Thoracic aorta endothelial cell (primary cell): Measurements from ENCODE around the gene MYO15B. TPM values are rescaled to one million over a fixed set of nuclear protein-coding genes. Genes with fewer than 3 reads are reported as not detected.

Source experiments
- total RNA-seq: library from RNA; depleted of rRNA; stranded (reverse); fragments of >200 nt; gene quantifications from 2 replicates; pipeline ENCODE4 v1.2.3, GENCODE V29; 2012

Gene MYO15B
- total RNA-seq = 6.3 and 11.6 TPM in 2 replicates

GRCh38 chr17:75587675-75588595, at the start of gene MYO15B:
Gene MYO15B (plus strand): TSS chr17:75587800. CDS start chr17:75588058, 258 bp downstream.

GRCh38 chr17:75632863-75633485, 45.4 kb downstream of the MYO15B start, which contains the start of gene SMIM5:
Gene SMIM5 (plus strand): TSS chr17:75633434. CDS start chr17:75640202, 6,768 bp downstream.

GRCh38 chr17:75666959-75667790, 79.6 kb downstream of the MYO15B start, which contains the start of the genes RECQL5 and SAP30BP:
Gene RECQL5 (minus strand): TSS chr17:75667154. CDS start chr17:75666557, 597 bp downstream.
Gene SAP30BP (plus strand): TSS chr17:75667338. CDS start chr17:75667373, 35 bp downstream.

Other genes with a start within 250 kb of the MYO15B start
- gene GRB2, start 182.1 kb upstream of the MYO15B start, total RNA-seq = 93.6 and 104 TPM in 2 replicates
- gene TMEM94, start 131.2 kb upstream of the MYO15B start, total RNA-seq = 34.3 and 46.4 TPM in 2 replicates
- gene CASKIN2, start 72.3 kb upstream of the MYO15B start, total RNA-seq = 11.8 and 14.9 TPM in 2 replicates
- 10.1 and 14.7 TPM in 2 replicates for gene TSEN54, start 71.3 kb upstream of the MYO15B start, total RNA-seq
- 4.0 and 4.5 TPM in 2 replicates for gene LLGL2, start 62.1 kb upstream of the MYO15B start, total RNA-seq
- under 0.01 TPM in 1 of 2 replicates, not detected in the other for gene SMIM5, start 45.6 kb downstream of the MYO15B start, total RNA-seq
- gene RECQL5, start 79.4 kb downstream of the MYO15B start, total RNA-seq = 20.2 and 20.8 TPM in 2 replicates
- gene SAP30BP, start 79.5 kb downstream of the MYO15B start, total RNA-seq = 78.5 and 94.8 TPM in 2 replicates
- 3.7 TPM in 2 replicates for gene ITGB4, start 133.7 kb downstream of the MYO15B start, total RNA-seq
- gene GALK1, start 177.4 kb downstream of the MYO15B start, total RNA-seq = 37.8 and 42.7 TPM in 2 replicates
- gene UNK, start 197.0 kb downstream of the MYO15B start, total RNA-seq = 18.5 and 23.1 TPM in 2 replicates